Endodermal cell (in vitro differentiated cells): Measurements from ENCODE around the gene REPS2. TPM values are rescaled to one million over a fixed set of nuclear protein-coding genes. Genes with fewer than 3 reads are reported as not detected.
"Not testable (repeated sequence)": the region's sequence is repeated elsewhere in the genome, so short reads cannot be mapped to it uniquely, and the experiment has no call there.

Source experiments
- DNase-seq: peaks from one replicate; pipeline ENCODE4 v3.0.0-alpha.2; 2017
- H3K27ac ChIP-seq: 2 replicates; pipeline ENCODE4 v1.5.1; 2013; ENCODE audit warnings: mild to moderate bottlenecking, low read depth, low read length, moderate library complexity
- H3K27me3 ChIP-seq: 2 replicates; pipeline ENCODE4 v1.6.1; 2013; ENCODE audit warnings: mild to moderate bottlenecking, low read length, moderate library complexity; ENCODE audit not compliant: insufficient read depth, control insufficient read depth, poor library complexity, severe bottlenecking
- H3K36me3 ChIP-seq: 2 replicates; pipeline ENCODE4 v1.7.0; 2013; ENCODE audit warnings: mild to moderate bottlenecking, low read length, moderate library complexity; ENCODE audit not compliant: control insufficient read depth, insufficient read depth
- H3K4me1 ChIP-seq: one replicate; pipeline ENCODE4 v1.7.0; 2013; ENCODE audit warnings: low read length; ENCODE audit not compliant: control insufficient read depth, insufficient read depth
- H3K4me3 ChIP-seq: 2 replicates; pipeline ENCODE4 v1.5.1; 2013; ENCODE audit warnings: mild to moderate bottlenecking, low read length, moderate library complexity
- H3K9ac ChIP-seq: 2 replicates; pipeline ENCODE4 v1.6.1; 2013; ENCODE audit warnings: mild to moderate bottlenecking, low read length, moderate library complexity; ENCODE audit not compliant: poor library complexity, severe bottlenecking; ENCODE audit errors: extremely low read depth
- H3K9me3 ChIP-seq: 2 replicates; pipeline ENCODE4 v1.6.1; 2013; ENCODE audit warnings: mild to moderate bottlenecking, low read length, moderate library complexity; ENCODE audit not compliant: control insufficient read depth
- H3K27ac Mint-ChIP-seq: 2 replicates; pipeline ENCODE4 v1.8.0; 2020; ENCODE audit warnings: mixed read lengths
- H3K27me3 Mint-ChIP-seq: 2 replicates; pipeline ENCODE4 v1.8.0; 2021; ENCODE audit warnings: mild to moderate bottlenecking, mixed read lengths; ENCODE audit not compliant: insufficient read depth
- H3K36me3 Mint-ChIP-seq: 2 replicates; pipeline ENCODE4 v1.8.0; 2020; ENCODE audit warnings: low read depth, mixed read lengths
- H3K4me1 Mint-ChIP-seq: 2 replicates; pipeline ENCODE4 v1.8.0; 2020; ENCODE audit warnings: mixed read lengths
- H3K4me3 Mint-ChIP-seq: 2 replicates; pipeline ENCODE4 v1.8.0; 2020; ENCODE audit warnings: mild to moderate bottlenecking, moderate library complexity, mixed read lengths
- H3K9me3 Mint-ChIP-seq: 2 replicates; pipeline ENCODE4 v1.8.0; 2020; ENCODE audit warnings: mild to moderate bottlenecking, mixed read lengths
- CTCF ChIP-seq: fragments of 200-600 bp; sonication (generic); conservative IDR thresholded peaks from 2 replicates; pipeline ENCODE4 v1.5.0; 2021; ENCODE audit warnings: antibody characterized with exemption, mild to moderate bottlenecking
- WGBS, 2 experiments: methylation state at CpG; one replicate each; pipeline versions ENCODE4 v1.1.5 to v1.1.7; 2013; ENCODE audit warnings: missing lambda C conversion rate in 2 of 2, mixed read lengths in 1 of 2; ENCODE audit not compliant: insufficient coverage in 1 of 2, insufficient read length in 1 of 2; 5-methylcytosine and 5-hydroxymethylcytosine counted together
- total RNA-seq, 2 donors: library from RNA; stranded (reverse); fragmentation: NEBNext Ultra II Directional in 1 of 2; extraction: Animal tissue kit (Norgen Biotek cat#: 25700) in 1 of 2; gene quantifications; 2 replicates in 1 of 2; 3 replicates in 1 of 2; pipeline ENCODE4 v1.2.1, GENCODE V29; 2021

The REPS2 gene
- total RNA-seq, 2 donors from 2014 or later, result 4.3 to 16.6 TPM

GRCh38 chrX:16966752-16967448 is 20.4 kb downstream of the REPS2 start:
- Mint-ChIP-seq H3K27me3 (peaks cover 5% of the 10 kb centered on the region), H3K27ac (no peak overlapping the region), H3K9me3 (peaks cover 49% of the 10 kb centered on the region), H3K4me1 (no peaks in the 10 kb centered on the region), H3K36me3 (peaks cover 15% of the 10 kb centered on the region), H3K4me3 (no peak overlapping the region)
- DNase-seq, result no peak
- no peak for TF ChIP-seq CTCF
- Histone ChIP-seq H3K4me1 (no peaks in the 10 kb centered on the region), H3K27ac (no peak overlapping the region), H3K36me3 (no peaks in the 10 kb centered on the region), H3K4me3 (no peak overlapping the region), H3K9me3 (no peaks in the 10 kb centered on the region), H3K9ac (no peak overlapping the region), H3K27me3 (no peaks in the 10 kb centered on the region)
- 100% methylated on average over 1 of the region's 2 CpGs; no CpG with 5 or more reads in 1 of the 2 experiments for WGBS, 2 experiments

GRCh38 chrX:16968753-16969152 is 22.3 kb downstream of the REPS2 start:
- 95% methylated on average over 13 of the region's 29 CpGs; no CpG with 5 or more reads in 1 of the 2 experiments for WGBS, 2 experiments
- peaks cover 15% of the 10 kb centered on the region for H3K36me3 Mint-ChIP-seq
- not testable (repeated sequence) for H3K4me3 Mint-ChIP-seq, H3K27me3 ChIP-seq, H3K4me1 Mint-ChIP-seq, H3K4me1 ChIP-seq, DNase-seq, H3K9me3 ChIP-seq, H3K27ac ChIP-seq, H3K36me3 ChIP-seq, H3K27ac Mint-ChIP-seq, H3K9ac ChIP-seq, H3K4me3 ChIP-seq
- peaks cover 14% of the 10 kb centered on the region for H3K27me3 Mint-ChIP-seq
- H3K9me3 Mint-ChIP-seq, result peaks cover 46% of the 10 kb centered on the region

- TF ChIP-seq CTCF, result no peak
- Histone ChIP-seq H3K9ac (no peak overlapping the region), H3K27me3 (no peaks in the 10 kb centered on the region), H3K9me3 (no peaks in the 10 kb centered on the region), H3K27ac (no peak overlapping the region), H3K4me3 (no peak overlapping the region), H3K36me3 (no peaks in the 10 kb centered on the region), H3K4me1 (no peaks in the 10 kb centered on the region)
- peaks cover 7% of the 10 kb centered on the region for H3K36me3 Mint-ChIP-seq
- WGBS, 2 experiments, result 85% methylated on average over 3 of the region's 5 CpGs; no CpG with 5 or more reads in 1 of the 2 experiments
- H3K4me3 Mint-ChIP-seq, result no peak overlapping the region
- H3K27me3 Mint-ChIP-seq, result peaks cover 15% of the 10 kb centered on the region
- no peaks in the 10 kb centered on the region for H3K4me1 Mint-ChIP-seq
- DNase-seq, result no peak
- no peak overlapping the region for H3K27ac Mint-ChIP-seq
- peaks cover 35% of the 10 kb centered on the region for H3K9me3 Mint-ChIP-seq
These were observed 24.5 kb downstream of the REPS2 start for GRCh38 chrX:16970977-16971376.
